ENCODE measurements around the gene FUS.

DNA sequence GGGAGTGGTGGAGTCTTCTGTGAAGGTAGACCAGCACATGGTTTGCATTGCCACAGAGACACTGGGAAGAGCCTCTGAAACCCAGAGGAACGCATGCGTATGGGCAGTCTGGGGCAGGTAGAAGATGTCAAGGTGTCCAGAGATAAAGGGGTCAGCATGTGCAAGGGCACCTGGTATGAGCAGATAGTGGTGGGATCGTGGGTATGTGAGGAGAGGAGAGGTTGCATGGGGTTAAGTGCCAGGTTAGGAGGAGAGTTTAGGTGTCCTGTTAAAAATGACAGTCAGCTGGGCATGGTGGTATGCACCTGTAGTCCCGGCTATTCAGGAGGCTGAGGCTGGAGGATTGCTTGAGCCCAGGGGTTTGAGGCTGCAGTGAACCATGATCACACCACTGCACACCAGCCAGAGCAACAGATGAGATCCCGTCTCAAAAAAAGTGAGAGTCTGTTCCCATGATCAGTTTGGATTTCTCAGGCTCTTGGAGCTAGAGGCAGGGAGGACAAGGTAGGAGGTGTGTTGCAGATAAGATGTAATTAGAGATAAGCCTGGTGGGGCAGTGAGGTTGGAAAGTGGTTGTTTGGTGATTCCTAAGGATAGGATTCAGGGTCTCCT lies 19.6 kb downstream of the FUS start:
- TF ChIP-seq, protein P1, sequence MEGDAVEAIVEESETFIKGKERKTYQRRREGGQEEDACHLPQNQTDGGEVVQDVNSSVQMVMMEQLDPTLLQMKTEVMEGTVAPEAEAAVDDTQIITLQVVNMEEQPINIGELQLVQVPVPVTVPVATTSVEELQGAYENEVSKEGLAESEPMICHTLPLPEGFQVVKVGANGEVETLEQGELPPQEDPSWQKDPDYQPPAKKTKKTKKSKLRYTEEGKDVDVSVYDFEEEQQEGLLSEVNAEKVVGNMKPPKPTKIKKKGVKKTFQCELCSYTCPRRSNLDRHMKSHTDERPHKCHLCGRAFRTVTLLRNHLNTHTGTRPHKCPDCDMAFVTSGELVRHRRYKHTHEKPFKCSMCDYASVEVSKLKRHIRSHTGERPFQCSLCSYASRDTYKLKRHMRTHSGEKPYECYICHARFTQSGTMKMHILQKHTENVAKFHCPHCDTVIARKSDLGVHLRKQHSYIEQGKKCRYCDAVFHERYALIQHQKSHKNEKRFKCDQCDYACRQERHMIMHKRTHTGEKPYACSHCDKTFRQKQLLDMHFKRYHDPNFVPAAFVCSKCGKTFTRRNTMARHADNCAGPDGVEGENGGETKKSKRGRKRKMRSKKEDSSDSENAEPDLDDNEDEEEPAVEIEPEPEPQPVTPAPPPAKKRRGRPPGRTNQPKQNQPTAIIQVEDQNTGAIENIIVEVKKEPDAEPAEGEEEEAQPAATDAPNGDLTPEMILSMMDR (IDR thresholded peaks at IDR 0.05): no peak
- TF ChIP-seq POLR2A (IDR thresholded peaks at IDR 0.05) (no peak), POLR2AphosphoS5 (IDR thresholded peaks at IDR 0.05) (no peak)
